HG02623 (cell line): ENCODE data around the gene GPX6.
"Not testable (repeated sequence)": the region's sequence is repeated elsewhere in the genome, so short reads cannot be mapped to it uniquely, and the experiment has no call there.

Experiments
- ATAC-seq: cut with Tn5 transposase; IDR thresholded peaks from one replicate; pipeline ENCODE4 v1.9.1; 2021; ENCODE audit warnings: moderate library complexity; ENCODE audit not compliant: unreplicated experiment

Gene GPX6

DNA sequence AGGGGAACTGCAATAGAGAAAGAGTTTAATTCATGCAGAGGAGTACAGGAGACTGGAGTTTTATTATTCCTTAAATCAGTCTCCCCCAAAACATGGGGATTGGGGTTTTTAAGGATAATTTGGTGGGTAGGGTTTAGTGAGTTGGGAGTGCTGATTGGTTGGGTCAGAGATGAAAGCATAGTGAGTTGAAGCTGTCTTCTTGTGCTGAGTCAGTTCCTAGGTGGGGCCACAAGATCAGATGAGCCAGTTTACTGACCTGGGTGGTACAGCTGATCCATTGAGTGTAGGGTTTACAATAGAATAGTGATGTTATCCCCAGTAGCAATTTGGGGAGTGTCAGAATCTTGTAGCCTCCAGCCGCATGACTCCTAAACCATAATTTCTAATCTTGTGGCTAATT lies 29.1 kb downstream of the GPX6 start:
- ATAC-seq, result no peak

DNA sequence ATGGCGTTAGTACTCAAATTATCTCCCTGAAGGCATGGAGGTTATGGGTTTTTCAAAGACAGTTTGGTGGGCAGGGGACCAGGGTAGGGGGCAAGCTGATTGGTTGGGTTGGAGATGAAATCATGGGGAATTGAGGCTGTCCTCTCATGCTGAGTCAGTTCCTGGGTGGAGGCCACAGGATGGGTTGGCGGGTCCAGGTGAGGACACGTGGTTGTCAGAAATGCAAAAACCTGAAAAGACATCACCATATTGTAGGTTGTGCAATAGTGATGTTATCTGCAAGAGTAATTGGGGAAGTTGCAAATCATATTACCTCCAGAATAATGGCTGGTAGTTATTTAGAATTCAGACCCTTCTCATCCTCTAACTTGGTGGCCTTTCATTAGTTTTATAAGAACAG lies 30.1 kb downstream of the GPX6 start:
- ATAC-seq, result no peak

- ATAC-seq, result no peak
Measured at GRCh38 chr6:28480253-28480932, 35.2 kb downstream of the GPX6 start.

- no peak for ATAC-seq
Measured at GRCh38 chr6:28478518-28478917, 37.1 kb downstream of the GPX6 start.

- ATAC-seq, result peak; percentile 67
Measured at GRCh38 chr6:28474441-28475219, 41.0 kb downstream of the GPX6 start.

GRCh38 chr6:28469153-28469745 lies 46.3 kb downstream of the GPX6 start:
- not testable (repeated sequence) for ATAC-seq

- no peak for ATAC-seq
Measured at GRCh38 chr6:28468056-28468455, 47.5 kb downstream of the GPX6 start.

DNA sequence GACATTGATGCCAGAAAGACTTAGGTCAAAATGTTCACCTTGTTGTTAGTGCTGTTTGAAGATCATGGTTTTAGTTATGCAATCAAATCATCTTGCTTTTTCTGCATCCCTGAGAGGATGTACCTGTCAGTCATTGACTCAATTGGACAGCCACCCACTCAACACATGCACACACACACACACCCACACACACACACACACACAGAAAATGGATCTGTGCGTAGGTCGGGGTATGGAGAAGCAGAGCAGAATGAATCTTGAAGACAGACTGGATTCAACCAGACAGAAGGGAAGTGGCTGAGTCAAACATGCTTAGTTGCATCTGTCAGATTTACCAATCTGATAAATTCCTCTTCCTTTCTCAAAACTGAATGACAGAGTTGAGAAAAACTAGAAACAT lies 53.2 kb downstream of the GPX6 start:
- no peak for ATAC-seq

DNA sequence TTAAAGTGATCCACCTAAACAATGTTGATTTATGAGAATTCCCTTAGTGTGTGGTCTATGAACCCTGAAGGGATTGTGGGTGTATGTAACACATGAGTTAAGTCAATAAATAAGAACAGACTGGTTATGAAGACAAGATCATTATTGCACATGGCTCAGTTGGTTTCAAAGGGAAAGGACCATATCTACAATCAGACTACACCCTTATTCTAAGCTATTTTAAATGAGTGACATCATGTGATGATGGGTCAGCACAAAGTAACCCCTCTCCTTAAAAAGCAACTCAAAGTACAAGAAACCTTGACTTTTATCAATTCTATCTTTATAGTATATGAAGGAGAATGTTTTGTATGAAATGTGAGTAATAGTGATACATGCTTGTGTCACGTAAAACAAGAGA lies 57.0 kb downstream of the GPX6 start:
- no peak for ATAC-seq
